CD4-positive, alpha-beta memory T cell (primary cell): ENCODE data around the gene SLC45A1. TPM values are rescaled to one million over a fixed set of nuclear protein-coding genes. Genes with fewer than 3 reads are reported as not detected.
A peak's percentile ranks its signal among the peaks of the same experiment; 100 is the strongest.

Source experiments
- CTCF ChIA-PET: fragments of 350-600 bp; sonication (Branson Sonifier 250); formaldehyde crosslinking; loops from one replicate; lab custom pipeline; 2021; ENCODE audit warnings: inconsistent platforms; ENCODE audit not compliant: partially characterized antibody; lab: Charles Lee
- POLR2A ChIA-PET: fragments of 350-600 bp; sonication (Branson Sonifier 250); formaldehyde crosslinking; loops from one replicate; lab custom pipeline; 2021; ENCODE audit not compliant: partially characterized antibody; lab: Charles Lee
- DNase-seq, 5 donors: peaks; one replicate each; pipeline versions ENCODE4 v3.0.0 to v3.0.0-alpha.2; 2020 to 2022; ENCODE audit warnings: mixed read lengths in 1 of 5
- H3K27ac ChIP-seq: one replicate; pipeline ENCODE4 v1.7.0; 2013; ENCODE audit warnings: low read depth, low read length
- H3K27me3 ChIP-seq: 2 replicates; pipeline ENCODE4 v1.7.0; 2013; ENCODE audit warnings: mild to moderate bottlenecking, low read length, moderate library complexity; ENCODE audit not compliant: insufficient read depth
- H3K36me3 ChIP-seq: 2 replicates; pipeline ENCODE4 v1.7.0; 2013; ENCODE audit warnings: mild to moderate bottlenecking, low read length, moderate library complexity; ENCODE audit not compliant: insufficient read depth
- H3K4me1 ChIP-seq: 2 replicates; pipeline ENCODE4 v1.7.0; 2013; ENCODE audit warnings: mild to moderate bottlenecking, low read length, moderate library complexity; ENCODE audit not compliant: insufficient read depth
- H3K4me3 ChIP-seq, 2 donors: one replicate each; pipeline ENCODE4 v1.7.0; 2013; ENCODE audit warnings: low read length in 2 of 2, mild to moderate bottlenecking in 1 of 2
- H3K9me3 ChIP-seq, 2 donors: one replicate each; pipeline ENCODE4 v1.7.0; 2013; ENCODE audit warnings: low read length in 2 of 2, control low read depth in 1 of 2; ENCODE audit not compliant: control insufficient read depth in 1 of 2
- H3K27ac Mint-ChIP-seq, 7 donors: one replicate each; pipeline ENCODE4 v1.8.0; 2020 to 2021; ENCODE audit warnings: mixed read lengths in 7 of 7, mild to moderate bottlenecking in 6 of 7, inconsistent platforms in 3 of 7, moderate library complexity in 3 of 7
- H3K27me3 Mint-ChIP-seq, 2 donors: one replicate each; pipeline ENCODE4 v1.8.0; 2020 to 2021; ENCODE audit warnings: mixed read lengths in 2 of 2
- H3K36me3 Mint-ChIP-seq, 2 donors: one replicate each; pipeline ENCODE4 v1.8.0; 2020 to 2021; ENCODE audit warnings: mixed read lengths in 2 of 2, inconsistent platforms in 1 of 2, mild to moderate bottlenecking in 1 of 2
- H3K4me1 Mint-ChIP-seq, 4 donors: one replicate each; pipeline ENCODE4 v1.8.0; 2020 to 2021; ENCODE audit warnings: mixed read lengths in 4 of 4, mild to moderate bottlenecking in 1 of 4
- H3K4me3 Mint-ChIP-seq, 8 donors: one replicate each; pipeline ENCODE4 v1.8.0; 2020 to 2021; ENCODE audit warnings: mixed read lengths in 8 of 8, mild to moderate bottlenecking in 7 of 8, moderate library complexity in 6 of 8, inconsistent platforms in 3 of 8
- H3K9me3 Mint-ChIP-seq, 8 donors: one replicate each; pipeline ENCODE4 v1.8.0; 2020 to 2021; ENCODE audit warnings: mixed read lengths in 8 of 8, mild to moderate bottlenecking in 5 of 8, inconsistent platforms in 3 of 8, moderate library complexity in 1 of 8
- intact Hi-C: fragments of 100-400 bp; cut with micrococcal nuclease; formaldehyde crosslinking; loops from one replicate; pipeline ENCODE4 v1.15.1; 2023
- polyA plus RNA-seq, 2 donors: library from polyadenylated mRNA; unstranded; fragments of 300-500 nt; fragmentation: Illumina TruSeq; gene quantifications; one replicate each; pipeline ENCODE4 v1.2.3, GENCODE V29; 2021
- total RNA-seq, 2 experiments: library from RNA; stranded (reverse); gene quantifications; one replicate each; pipeline ENCODE4 v1.2.3, GENCODE V29; 2021

Gene SLC45A1
- total and polyA plus RNA-seq, 4 experiments from 2014 or later, result 0.33 to 1.2 (median 0.73) TPM

GRCh38 chr1:8382051-8382505 is 64.2 kb downstream of the SLC45A1 start:
- H3K9me3 ChIP-seq, result no peaks in the 10 kb centered on the region
- Mint-ChIP-seq H3K27me3 (no peaks in the 10 kb centered on the region), H3K36me3 (peaks cover 27 to 56% of the 10 kb centered on the region in 2 donors), H3K4me1 (peaks cover 63 to 91% (median 84%) of the 10 kb centered on the region in 4 donors), H3K9me3 (no peaks in the 10 kb centered on the region), H3K4me3 (peak overlapping the region in 4 of 8 donors; percentile 15 to 83 (median 60)), H3K27ac (peak overlapping the region in 6 of 7 donors; percentile 8 to 96 (median 24))
- POLR2A ChIA-PET, result interaction anchor here (1.1 to 1.6 kb wide), 3 partner anchors 9 to 144 kb away, joined by 3 to 5 read pairs (median 3); no protein-coding TSS in a partner anchor
- H3K4me1 ChIP-seq, result peaks cover 94% of the 10 kb centered on the region
- H3K27me3 ChIP-seq, result no peaks in the 10 kb centered on the region
- peaks cover 10% of the 10 kb centered on the region for H3K36me3 ChIP-seq
- no peak overlapping the region for H3K4me3 ChIP-seq
- intact Hi-C loops, result loop anchor here (5.0 kb wide), 1 partner anchor 40 kb away; no protein-coding TSS in a partner anchor
- CTCF ChIA-PET, result interaction anchor here (1.5 kb wide), 1 partner anchor 12 kb away, joined by 6 read pairs; no protein-coding TSS in a partner anchor
- DNase-seq, result no peak
- no peak overlapping the region for H3K27ac ChIP-seq

GRCh38 chr1:8382608-8383505 is 64.9 kb downstream of the SLC45A1 start:
- intact Hi-C loops, result loop anchor here (5.0 kb wide), 1 partner anchor 39 kb away; no protein-coding TSS in a partner anchor
- H3K9me3 ChIP-seq, result no peaks in the 10 kb centered on the region
- peak overlapping the region; percentile 75 to 90 (median 81) for H3K4me3 Mint-ChIP-seq
- peak overlapping the region; percentile 49 for H3K27ac ChIP-seq
- CTCF ChIA-PET, result interaction anchor here (1.5 kb wide), 1 partner anchor 12 kb away, joined by 6 read pairs; no protein-coding TSS in a partner anchor
- POLR2A ChIA-PET, result interaction anchor here (0.6 to 1.6 kb wide), 5 partner anchors 13 to 143 kb away, joined by 3 to 5 read pairs (median 3); no protein-coding TSS in a partner anchor
- H3K27ac Mint-ChIP-seq, result peak overlapping the region; percentile 82 to 96 (median 91)
- peak in 4 of 5 donors; percentile 30 to 43 (median 34) for DNase-seq
- H3K9me3 Mint-ChIP-seq, result no peaks in the 10 kb centered on the region
- H3K27me3 ChIP-seq, result no peaks in the 10 kb centered on the region
- no peaks in the 10 kb centered on the region for H3K27me3 Mint-ChIP-seq
- H3K36me3 Mint-ChIP-seq, result peaks cover 23 to 56% of the 10 kb centered on the region in 2 donors
- H3K36me3 ChIP-seq, result peaks cover 10% of the 10 kb centered on the region
- peaks cover 65 to 93% (median 85%) of the 10 kb centered on the region in 4 donors for H3K4me1 Mint-ChIP-seq
- peaks cover 93% of the 10 kb centered on the region for H3K4me1 ChIP-seq
- peak overlapping the region in 1 of 2 donors; percentile 32 for H3K4me3 ChIP-seq

- Mint-ChIP-seq H3K27ac (peak overlapping the region in 6 of 7 donors; percentile 73 to 87 (median 80)), H3K4me1 (peaks cover 58 to 89% (median 80%) of the 10 kb centered on the region in 4 donors), H3K9me3 (no peaks in the 10 kb centered on the region), H3K36me3 (peaks cover 27 to 52% of the 10 kb centered on the region in 2 donors), H3K4me3 (peak overlapping the region in 5 of 8 donors; percentile 28 to 66 (median 57)), H3K27me3 (no peaks in the 10 kb centered on the region)
- ChIA-PET POLR2A (interaction anchor here (0.8 kb wide), 1 partner anchor 26 kb away, joined by 3 read pairs; no protein-coding TSS in a partner anchor), CTCF (no interaction called here)
- Histone ChIP-seq H3K4me1 (peaks cover 89% of the 10 kb centered on the region), H3K4me3 (no peak overlapping the region), H3K27ac (no peak overlapping the region), H3K27me3 (no peaks in the 10 kb centered on the region), H3K9me3 (no peaks in the 10 kb centered on the region), H3K36me3 (peaks cover 14% of the 10 kb centered on the region)
- no peak for DNase-seq
- intact Hi-C loops, result loop anchor here (5.0 kb wide), 1 partner anchor 38 kb away; no protein-coding TSS in a partner anchor
These were observed 66.2 kb downstream of the SLC45A1 start for GRCh38 chr1:8384088-8384487.

GRCh38 chr1:8384577-8384976 is 66.7 kb downstream of the SLC45A1 start:
- no peak overlapping the region for H3K27ac ChIP-seq
- no peak for DNase-seq
- Mint-ChIP-seq H3K27ac (peak overlapping the region; percentile 69 to 87 (median 77)), H3K9me3 (no peaks in the 10 kb centered on the region), H3K4me1 (peaks cover 61 to 89% (median 80%) of the 10 kb centered on the region in 4 donors), H3K36me3 (peaks cover 32 to 55% of the 10 kb centered on the region in 2 donors), H3K27me3 (no peaks in the 10 kb centered on the region), H3K4me3 (peak overlapping the region in 4 of 8 donors; percentile 36 to 66 (median 58))
- H3K36me3 ChIP-seq, result peaks cover 18% of the 10 kb centered on the region
- intact Hi-C loops, result loop anchor here (5.0 kb wide), 1 partner anchor 38 kb away; no protein-coding TSS in a partner anchor
- CTCF ChIA-PET, result no interaction called here
- POLR2A ChIA-PET, result interaction anchor here (1.4 kb wide), 1 partner anchor 40 kb away, joined by 3 read pairs; no protein-coding TSS in a partner anchor
- peaks cover 89% of the 10 kb centered on the region for H3K4me1 ChIP-seq
- no peaks in the 10 kb centered on the region for H3K27me3 ChIP-seq
- H3K9me3 ChIP-seq, result no peaks in the 10 kb centered on the region
- H3K4me3 ChIP-seq, result no peak overlapping the region

GRCh38 chr1:8386247-8386646 is 68.3 kb downstream of the SLC45A1 start:
- H3K27ac ChIP-seq, result no peak overlapping the region
- no peak for DNase-seq
- H3K4me1 Mint-ChIP-seq, result peaks cover 66 to 92% (median 81%) of the 10 kb centered on the region in 4 donors
- H3K36me3 Mint-ChIP-seq, result peaks cover 31 to 57% of the 10 kb centered on the region in 2 donors
- intact Hi-C loops, result no loop called here
- CTCF ChIA-PET, result interaction anchor here (1.3 to 2.1 kb wide), 4 partner anchors 12 to 57 kb away, joined by 3 to 7 read pairs (median 4); no protein-coding TSS in a partner anchor
- peak overlapping the region in 6 of 7 donors; percentile 37 to 78 (median 68) for H3K27ac Mint-ChIP-seq
- H3K4me3 Mint-ChIP-seq, result peak overlapping the region in 3 of 8 donors; percentile 11 to 30 (median 22)
- POLR2A ChIA-PET, result interaction anchor here (1.1 to 1.7 kb wide), 3 partner anchors 32 to 140 kb away, joined by 3 to 4 read pairs (median 4); no protein-coding TSS in a partner anchor
- no peak overlapping the region for H3K4me3 ChIP-seq
- peaks cover 85% of the 10 kb centered on the region for H3K4me1 ChIP-seq
- H3K9me3 ChIP-seq, result no peaks in the 10 kb centered on the region
- peaks cover 20% of the 10 kb centered on the region for H3K36me3 ChIP-seq
- no peaks in the 10 kb centered on the region for H3K27me3 ChIP-seq
- no peaks in the 10 kb centered on the region for H3K9me3 Mint-ChIP-seq
- no peaks in the 10 kb centered on the region for H3K27me3 Mint-ChIP-seq

GRCh38 chr1:8388732-8389562 is 71.0 kb downstream of the SLC45A1 start:
- Histone ChIP-seq H3K4me1 (peaks cover 78% of the 10 kb centered on the region), H3K9me3 (no peaks in the 10 kb centered on the region), H3K27me3 (no peaks in the 10 kb centered on the region), H3K4me3 (no peak overlapping the region), H3K27ac (no peak overlapping the region), H3K36me3 (peaks cover 15% of the 10 kb centered on the region)
- Mint-ChIP-seq H3K27me3 (no peaks in the 10 kb centered on the region), H3K4me1 (peaks cover 65 to 87% (median 78%) of the 10 kb centered on the region in 4 donors), H3K27ac (peak overlapping the region; percentile 28 to 83 (median 51)), H3K9me3 (no peaks in the 10 kb centered on the region), H3K4me3 (peak overlapping the region in 3 of 8 donors; percentile 31 to 61 (median 54)), H3K36me3 (peaks cover 38 to 56% of the 10 kb centered on the region in 2 donors)
- DNase-seq, result no peak
- CTCF ChIA-PET, result no interaction called here
- intact Hi-C loops, result no loop called here
- POLR2A ChIA-PET, result interaction anchor here (0.9 kb wide), 1 partner anchor 11 kb away, joined by 3 read pairs; no protein-coding TSS in a partner anchor
